Esophagus squamous epithelium (tissue), 4 donors: ENCODE results near the gene CD22.

ENCODE experiments used
- CTCF ChIP-seq, 6 experiments: fragments of 450-650 bp in 4 of 6; fragments of 200-600 bp in 2 of 6; sonication (generic) in 2 of 6; IDR thresholded peaks; one replicate each; pipeline ENCODE4 v1.5.1; 2016 to 2019; ENCODE audit warnings: antibody characterized with exemption in 6 of 6, mild to moderate bottlenecking in 4 of 6, moderate library complexity in 4 of 6
- POLR2A ChIP-seq, 4 donors: fragments of 450-650 bp; IDR thresholded peaks; one replicate each; pipeline ENCODE4 v1.6.1; 2017; ENCODE audit warnings: antibody characterized with exemption in 4 of 4, mild to moderate bottlenecking in 4 of 4, moderate library complexity in 3 of 4

- TF ChIP-seq CTCF (IDR thresholded peaks at IDR 0.05): no peak
- TF ChIP-seq POLR2A (IDR thresholded peaks at IDR 0.05): no peak
Measured at GRCh38 chr19:35316560-35316959, 12.4 kb upstream of the CD22 start.
